Lung (tissue), 12 donors: ENCODE results near the gene TNKS1BP1. TPM values are rescaled to one million over a fixed set of nuclear protein-coding genes. Genes with fewer than 3 reads are reported as not detected.

Source experiments
- ATAC-seq: fragments of 200-7000 bp; cut with Tn5 transposase; one replicate; pipeline ENCODE4 v1.9.1; 2020; ENCODE audit warnings: moderate number of reproducible peaks; ENCODE audit not compliant: insufficient read depth, low FRiP score
- DNase-seq, 3 donors: peaks; one replicate each; pipeline ENCODE4 v3.0.0-alpha.2; 2013 to 2017
- H3K27ac ChIP-seq, 2 donors: one replicate each; pipeline ENCODE4 v1.5.1; 2013; ENCODE audit warnings: mild to moderate bottlenecking in 2 of 2, moderate library complexity in 2 of 2, control low read depth in 1 of 2, inconsistent platforms in 1 of 2, low read depth in 1 of 2, low read length in 1 of 2
- H3K27me3 ChIP-seq, 3 donors: one replicate each; pipeline ENCODE4 v1.5.1; 2013; ENCODE audit warnings: low read length in 2 of 3; ENCODE audit not compliant: control insufficient read depth in 3 of 3, insufficient read depth in 3 of 3
- H3K36me3 ChIP-seq, 4 donors: one replicate each; pipeline ENCODE4 v1.5.1; 2013; ENCODE audit warnings: low read length in 4 of 4, mild to moderate bottlenecking in 1 of 4, moderate library complexity in 1 of 4; ENCODE audit not compliant: control insufficient read depth in 4 of 4, insufficient read depth in 4 of 4
- H3K4me1 ChIP-seq, 5 donors: one replicate each; pipeline ENCODE4 v1.5.1; 2013; ENCODE audit warnings: low read length in 5 of 5, mild to moderate bottlenecking in 2 of 5, moderate library complexity in 1 of 5; ENCODE audit not compliant: control insufficient read depth in 5 of 5, insufficient read depth in 5 of 5
- H3K4me3 ChIP-seq: one replicate; pipeline ENCODE4 v1.5.1; 2013; ENCODE audit warnings: mild to moderate bottlenecking, control low read depth, moderate library complexity
- H3K9ac ChIP-seq, 2 donors: one replicate each; pipeline ENCODE4 v1.5.1; 2013; ENCODE audit warnings: low read length in 2 of 2, control low read depth in 1 of 2; ENCODE audit not compliant: insufficient read depth in 1 of 2
- H3K9me3 ChIP-seq, 4 donors: one replicate each; pipeline ENCODE4 v1.5.1; 2013; ENCODE audit warnings: low read length in 3 of 4, mild to moderate bottlenecking in 1 of 4, moderate library complexity in 1 of 4; ENCODE audit not compliant: control insufficient read depth in 4 of 4, insufficient read depth in 3 of 4
- WGBS, 2 donors: extraction: QIAGEN DNeasy Blood & Tissue Kit; methylation state at CpG; one replicate each; pipeline ENCODE4 v1.1.7; 2013; 5-methylcytosine and 5-hydroxymethylcytosine counted together
- polyA plus RNA-seq, 2 donors: library from polyadenylated mRNA; stranded (reverse); fragments of 200-250 nt; gene quantifications; one replicate each; pipeline ENCODE4 v1.2.1, GENCODE V29; 2013
- total RNA-seq, 2 donors: library from RNA; depleted of rRNA in 1 of 2; stranded (reverse); fragments of >200 nt in 1 of 2; gene quantifications; one replicate each; pipeline ENCODE4 v1.2.1, GENCODE V29; 2014 to 2021
- TF ChIP-seq, protein P1 (sequence below): IDR thresholded peaks from 2 replicates; pipeline ENCODE4 v1.5.1; 2012; ENCODE audit warnings: mild to moderate bottlenecking; ENCODE audit errors: control extremely low read depth, extremely low read depth
- donor health status: control.
- donor health status: control.
- donor health status: Bipolar disorder and iron deficiency.
- donor health status: healthy.
- donor health status: DM: yes; HTN: yes; CAD: no.

The TNKS1BP1 gene
- total and polyA plus RNA-seq, 4 donors = 87.0 to 220 (median 139) TPM

DNA sequence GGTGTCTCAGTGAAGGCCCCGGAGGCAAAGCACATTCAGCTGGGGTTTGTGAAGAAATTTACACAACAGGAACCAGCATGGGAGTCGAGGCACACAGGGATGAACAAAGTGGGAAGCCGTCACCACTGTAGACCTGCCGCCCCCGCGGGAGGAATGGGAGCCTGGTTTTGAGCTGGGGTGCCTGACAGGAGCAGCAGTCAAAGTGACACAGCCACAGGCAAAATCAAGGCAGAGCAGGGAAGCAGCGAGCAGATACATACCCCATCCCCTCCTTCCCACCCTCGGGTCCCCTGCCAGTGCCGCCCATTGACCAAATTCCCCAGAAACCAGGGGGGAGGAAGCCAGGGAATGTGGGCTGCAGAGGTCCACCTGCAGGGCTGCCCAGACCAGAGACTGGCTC, 34.2 kb upstream of the TNKS1BP1 start:
- no peak overlapping the region for H3K4me3 ChIP-seq
- no peak overlapping the region for H3K27ac ChIP-seq
- ATAC-seq = no peak
- H3K36me3 ChIP-seq = no peaks in the 10 kb centered on the region
- no peak for DNase-seq
- no peak overlapping the region for H3K9ac ChIP-seq
- TF ChIP-seq, protein P1, sequence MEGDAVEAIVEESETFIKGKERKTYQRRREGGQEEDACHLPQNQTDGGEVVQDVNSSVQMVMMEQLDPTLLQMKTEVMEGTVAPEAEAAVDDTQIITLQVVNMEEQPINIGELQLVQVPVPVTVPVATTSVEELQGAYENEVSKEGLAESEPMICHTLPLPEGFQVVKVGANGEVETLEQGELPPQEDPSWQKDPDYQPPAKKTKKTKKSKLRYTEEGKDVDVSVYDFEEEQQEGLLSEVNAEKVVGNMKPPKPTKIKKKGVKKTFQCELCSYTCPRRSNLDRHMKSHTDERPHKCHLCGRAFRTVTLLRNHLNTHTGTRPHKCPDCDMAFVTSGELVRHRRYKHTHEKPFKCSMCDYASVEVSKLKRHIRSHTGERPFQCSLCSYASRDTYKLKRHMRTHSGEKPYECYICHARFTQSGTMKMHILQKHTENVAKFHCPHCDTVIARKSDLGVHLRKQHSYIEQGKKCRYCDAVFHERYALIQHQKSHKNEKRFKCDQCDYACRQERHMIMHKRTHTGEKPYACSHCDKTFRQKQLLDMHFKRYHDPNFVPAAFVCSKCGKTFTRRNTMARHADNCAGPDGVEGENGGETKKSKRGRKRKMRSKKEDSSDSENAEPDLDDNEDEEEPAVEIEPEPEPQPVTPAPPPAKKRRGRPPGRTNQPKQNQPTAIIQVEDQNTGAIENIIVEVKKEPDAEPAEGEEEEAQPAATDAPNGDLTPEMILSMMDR = no peak
- H3K4me1 ChIP-seq = no peaks in the 10 kb centered on the region
- no peaks in the 10 kb centered on the region for H3K27me3 ChIP-seq
- WGBS, 2 donors = 73 to 81% methylated on average over 9 of the region's 9 CpGs
- peaks cover 0 to 5% (median 0%) of the 10 kb centered on the region in 4 donors for H3K9me3 ChIP-seq

GRCh38 chr11:57358543-57358961, 33.8 kb upstream of the TNKS1BP1 start:
- DNase-seq (no peak), ATAC-seq (no peak)
- Histone ChIP-seq H3K9me3 (peaks cover 0 to 5% (median 0%) of the 10 kb centered on the region in 4 donors), H3K27me3 (no peaks in the 10 kb centered on the region), H3K36me3 (no peaks in the 10 kb centered on the region), H3K4me3 (no peak overlapping the region), H3K27ac (no peak overlapping the region), H3K4me1 (no peaks in the 10 kb centered on the region), H3K9ac (no peak overlapping the region)
- 73 to 75% methylated on average over 9 of the region's 9 CpGs for WGBS, 2 donors
- TF ChIP-seq, protein P1 = no peak

GRCh38 chr11:57357856-57358255, 33.1 kb upstream of the TNKS1BP1 start:
- DNase-seq = peak in 2 of 3 donors; percentile 32 to 54
- H3K27ac ChIP-seq = no peak overlapping the region

More at GRCh38 chr11:57357856-57358255, 33.1 kb upstream of the TNKS1BP1 start:
- no peaks in the 10 kb centered on the region for H3K4me1 ChIP-seq
- 36 to 45% methylated on average over 6 of the region's 6 CpGs for WGBS, 2 donors
- H3K9ac ChIP-seq = peak overlapping the region in 1 of 2 donors; percentile 36
- no peaks in the 10 kb centered on the region for H3K27me3 ChIP-seq
- TF ChIP-seq, protein P1 = no peak
- no peaks in the 10 kb centered on the region for H3K36me3 ChIP-seq
- no peak for ATAC-seq
- H3K9me3 ChIP-seq = peaks cover 0 to 2% (median 0%) of the 10 kb centered on the region in 4 donors
- H3K4me3 ChIP-seq = no peak overlapping the region
